B cell (primary cell): ENCODE measurements around the gene PKDREJ.

Experiments used
- EZH2 ChIP-seq: IDR thresholded peaks from 2 replicates; pipeline ENCODE4 v1.6.1; 2012; ENCODE audit warnings: borderline replicate concordance, low read depth, mild to moderate bottlenecking, moderate library complexity, low read length; ENCODE audit not compliant: insufficient read depth, poor library complexity, severe bottlenecking
- TF ChIP-seq, protein P1 (sequence below): fragments of 200-600 bp; IDR thresholded peaks from one replicate; pipeline ENCODE4 v1.8.0; 2022; ENCODE audit warnings: antibody characterized with exemption, mild to moderate bottlenecking

GRCh38 chr22:46286941-46287872 lies 24.1 kb upstream of the PKDREJ start:
- TF ChIP-seq, protein P1, sequence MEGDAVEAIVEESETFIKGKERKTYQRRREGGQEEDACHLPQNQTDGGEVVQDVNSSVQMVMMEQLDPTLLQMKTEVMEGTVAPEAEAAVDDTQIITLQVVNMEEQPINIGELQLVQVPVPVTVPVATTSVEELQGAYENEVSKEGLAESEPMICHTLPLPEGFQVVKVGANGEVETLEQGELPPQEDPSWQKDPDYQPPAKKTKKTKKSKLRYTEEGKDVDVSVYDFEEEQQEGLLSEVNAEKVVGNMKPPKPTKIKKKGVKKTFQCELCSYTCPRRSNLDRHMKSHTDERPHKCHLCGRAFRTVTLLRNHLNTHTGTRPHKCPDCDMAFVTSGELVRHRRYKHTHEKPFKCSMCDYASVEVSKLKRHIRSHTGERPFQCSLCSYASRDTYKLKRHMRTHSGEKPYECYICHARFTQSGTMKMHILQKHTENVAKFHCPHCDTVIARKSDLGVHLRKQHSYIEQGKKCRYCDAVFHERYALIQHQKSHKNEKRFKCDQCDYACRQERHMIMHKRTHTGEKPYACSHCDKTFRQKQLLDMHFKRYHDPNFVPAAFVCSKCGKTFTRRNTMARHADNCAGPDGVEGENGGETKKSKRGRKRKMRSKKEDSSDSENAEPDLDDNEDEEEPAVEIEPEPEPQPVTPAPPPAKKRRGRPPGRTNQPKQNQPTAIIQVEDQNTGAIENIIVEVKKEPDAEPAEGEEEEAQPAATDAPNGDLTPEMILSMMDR, result no peak
- no peak for TF ChIP-seq EZH2
